HS-5 (cell line): ENCODE data around the gene HNF4A.

ENCODE experiments used
- DNase-seq: peaks from one replicate; pipeline ENCODE4 v3.0.0-alpha.2; 2012; ENCODE audit warnings: low read depth

Gene HNF4A

DNA sequence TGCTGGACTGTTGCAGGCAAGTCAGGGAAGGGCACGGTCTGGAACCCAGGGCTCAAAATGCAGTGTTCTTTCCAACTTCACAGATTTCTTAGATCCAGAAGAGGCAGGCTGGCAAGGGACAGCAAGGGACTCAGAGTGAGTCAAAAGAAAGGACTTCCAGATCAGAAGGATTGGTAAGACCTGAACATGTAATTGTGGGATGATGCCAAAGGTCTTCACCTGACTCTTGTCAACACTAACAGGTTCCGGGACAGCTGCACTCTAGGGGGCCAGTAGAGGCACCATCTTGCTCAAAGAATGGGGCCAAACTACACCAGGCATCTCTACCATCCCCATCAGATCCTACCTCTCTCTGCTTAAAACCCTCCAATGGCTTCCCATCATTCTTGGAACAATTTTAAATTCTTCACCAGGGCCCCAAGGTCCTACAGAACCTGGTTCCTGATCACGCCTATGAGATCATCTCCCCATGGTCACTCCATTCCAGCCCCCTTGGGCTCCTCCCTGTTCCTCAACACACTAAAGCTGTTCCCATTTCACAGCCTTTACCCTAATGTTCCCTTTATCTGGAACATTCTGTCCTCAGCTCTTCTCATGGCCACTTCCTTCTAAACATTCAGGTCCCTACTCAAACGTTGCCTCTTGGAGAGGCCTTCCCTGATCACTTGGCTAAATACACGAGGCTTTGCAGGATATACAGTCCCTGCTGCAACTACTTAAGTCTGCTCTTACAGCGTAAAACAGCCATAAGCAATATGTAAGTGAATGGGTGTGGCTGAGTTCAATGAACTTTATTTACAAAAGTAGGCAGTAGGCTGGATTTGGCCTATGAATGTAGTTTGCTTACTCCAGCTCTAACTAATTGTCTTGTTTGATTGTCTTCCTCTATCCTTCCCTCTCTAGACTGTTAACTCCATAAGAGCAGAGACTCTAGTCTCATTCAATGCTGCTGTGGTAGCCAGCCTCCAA, 90.5 kb downstream of the HNF4A start:
- no peak for DNase-seq

DNA sequence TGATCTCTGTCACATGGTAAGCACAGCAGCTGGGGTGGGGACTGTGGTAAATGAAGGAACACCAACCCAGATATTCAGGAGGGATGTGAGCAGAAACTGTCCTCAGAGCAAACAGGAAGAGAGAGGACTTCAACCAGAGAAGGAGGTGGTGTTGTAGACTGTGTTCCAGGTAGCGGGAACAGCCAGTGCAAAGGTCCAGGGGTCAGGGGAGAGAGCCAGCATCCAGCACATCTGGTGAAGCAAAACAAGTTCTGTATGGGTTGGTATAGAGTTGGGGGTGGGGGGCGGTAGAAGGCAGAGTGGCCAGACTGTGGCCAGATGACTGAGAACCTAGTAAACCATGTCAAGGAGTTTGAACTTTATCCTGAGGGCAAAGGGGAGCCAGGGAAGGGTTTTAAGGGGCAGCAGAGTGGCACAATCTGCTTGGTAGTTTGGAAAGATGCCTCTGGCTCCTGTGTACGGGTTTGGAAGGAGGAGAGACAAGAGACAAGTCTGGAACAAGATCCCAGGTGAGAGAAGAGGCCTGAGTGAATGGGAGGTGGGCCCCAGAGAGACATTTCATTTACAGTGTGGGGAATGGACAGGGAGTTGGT, 92.4 kb downstream of the HNF4A start:
- no peak for DNase-seq

DNA sequence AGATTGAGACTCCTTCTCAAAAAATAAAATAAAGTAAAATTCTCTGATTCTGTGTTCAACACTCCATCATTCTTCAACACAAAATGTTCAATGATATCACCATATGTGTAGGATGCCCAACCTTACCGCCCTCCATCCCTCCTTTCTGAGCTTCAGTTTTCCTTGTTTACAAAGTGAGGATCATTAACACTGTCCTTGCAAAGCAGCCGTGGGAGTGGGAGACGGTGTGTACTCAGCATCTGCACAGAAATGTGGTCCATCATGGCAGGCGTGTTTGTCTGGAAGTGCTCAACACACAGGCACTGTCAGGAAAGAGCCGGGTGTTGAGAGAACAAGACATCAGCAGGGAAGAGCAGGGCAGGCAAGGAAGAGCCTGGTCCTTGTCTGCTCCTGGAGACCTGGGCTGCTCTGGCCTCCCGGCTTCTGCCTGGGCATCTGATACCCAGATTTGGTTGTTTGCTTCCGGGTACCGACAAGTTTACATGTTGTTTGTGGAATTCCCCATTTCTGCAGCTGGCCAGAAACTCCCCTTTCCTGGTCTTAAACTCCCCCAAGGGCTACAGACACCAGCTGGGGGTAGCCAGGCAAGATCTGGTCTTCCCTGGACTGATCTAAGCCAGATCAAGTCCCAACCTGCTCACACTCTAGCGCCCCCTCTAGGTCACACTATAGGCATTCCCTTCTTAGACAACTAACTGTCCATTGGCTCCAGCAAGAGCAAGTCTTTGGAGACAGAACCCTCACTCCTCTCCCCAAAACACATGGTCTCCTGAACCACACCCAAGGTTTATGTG, 93.5 kb downstream of the HNF4A start:
- no peak for DNase-seq

DNA sequence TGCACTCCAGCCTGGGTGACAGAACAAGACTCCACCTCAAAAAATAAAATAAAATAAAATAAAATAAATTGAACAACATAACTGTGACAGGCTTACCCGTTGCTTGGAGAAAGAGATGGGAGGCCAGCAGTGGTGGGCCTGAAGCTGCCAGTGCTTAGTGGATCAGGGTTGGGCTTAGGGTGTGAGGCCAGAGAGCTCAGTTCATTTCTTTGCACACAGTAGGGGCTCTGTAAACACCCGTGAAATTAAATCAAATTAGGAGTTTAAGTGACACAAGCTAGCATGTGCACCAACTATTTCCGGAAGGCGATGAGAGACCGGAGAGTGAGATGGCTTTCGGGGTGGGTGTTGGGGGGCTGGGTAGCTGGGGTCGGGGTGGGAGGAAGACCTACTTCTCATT, 94.4 kb downstream of the HNF4A start:
- no peak for DNase-seq

DNA sequence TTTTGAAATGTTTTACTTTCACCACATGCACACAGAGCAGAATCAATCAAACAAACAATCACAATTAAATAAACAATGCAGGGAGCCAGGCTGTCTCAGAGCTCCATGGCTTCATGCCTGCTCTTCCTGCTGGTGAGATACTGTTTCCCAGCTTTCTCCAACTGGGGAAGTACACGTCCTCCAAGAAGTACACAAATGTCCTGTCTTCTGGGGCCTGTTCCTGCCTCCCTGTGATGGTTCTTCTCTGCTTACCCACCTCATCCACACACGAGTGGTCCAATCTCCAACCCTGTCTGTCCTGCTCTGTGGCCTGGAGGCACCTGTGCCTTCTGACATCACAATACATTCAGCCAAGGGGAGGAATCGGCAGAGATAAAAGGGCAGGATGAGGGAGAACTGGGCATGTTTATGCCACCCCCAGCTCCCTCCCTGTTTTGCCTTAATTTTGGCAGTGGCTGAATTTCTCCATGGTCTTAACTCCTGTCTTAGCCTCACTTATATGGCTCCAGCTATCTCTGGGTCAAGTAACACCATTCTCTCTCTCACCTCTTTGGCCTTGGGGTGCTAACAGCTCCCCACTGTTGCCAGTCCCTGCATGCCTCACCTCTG, 94.9 kb downstream of the HNF4A start:
- DNase-seq = no peak

DNA sequence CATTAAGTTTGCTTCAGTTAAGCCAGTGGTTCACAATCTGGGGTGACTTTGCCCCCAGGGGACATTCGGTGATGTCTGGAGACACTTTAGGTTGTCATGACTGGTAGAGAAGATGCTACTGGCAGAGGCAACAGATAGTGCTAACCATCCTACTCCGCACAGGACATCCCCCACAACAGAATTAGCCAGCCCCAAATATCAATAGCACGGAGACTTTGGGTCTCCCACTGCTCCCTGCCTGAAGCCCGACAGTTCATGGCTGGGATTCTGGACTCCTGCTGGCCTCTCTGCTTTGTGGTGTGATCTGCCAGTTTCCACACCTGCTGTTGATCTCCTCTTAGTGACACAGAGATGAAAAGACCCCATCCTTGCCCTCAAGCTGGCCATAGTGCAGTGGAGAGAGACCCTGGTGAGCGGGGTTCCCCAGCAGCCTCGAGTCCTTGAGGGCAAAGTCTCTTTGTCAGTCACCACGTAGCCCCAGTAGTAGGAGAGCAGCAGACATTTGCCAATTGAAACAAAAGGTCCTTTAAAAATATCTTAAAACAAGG, 95.5 kb downstream of the HNF4A start:
- DNase-seq = no peak

DNA sequence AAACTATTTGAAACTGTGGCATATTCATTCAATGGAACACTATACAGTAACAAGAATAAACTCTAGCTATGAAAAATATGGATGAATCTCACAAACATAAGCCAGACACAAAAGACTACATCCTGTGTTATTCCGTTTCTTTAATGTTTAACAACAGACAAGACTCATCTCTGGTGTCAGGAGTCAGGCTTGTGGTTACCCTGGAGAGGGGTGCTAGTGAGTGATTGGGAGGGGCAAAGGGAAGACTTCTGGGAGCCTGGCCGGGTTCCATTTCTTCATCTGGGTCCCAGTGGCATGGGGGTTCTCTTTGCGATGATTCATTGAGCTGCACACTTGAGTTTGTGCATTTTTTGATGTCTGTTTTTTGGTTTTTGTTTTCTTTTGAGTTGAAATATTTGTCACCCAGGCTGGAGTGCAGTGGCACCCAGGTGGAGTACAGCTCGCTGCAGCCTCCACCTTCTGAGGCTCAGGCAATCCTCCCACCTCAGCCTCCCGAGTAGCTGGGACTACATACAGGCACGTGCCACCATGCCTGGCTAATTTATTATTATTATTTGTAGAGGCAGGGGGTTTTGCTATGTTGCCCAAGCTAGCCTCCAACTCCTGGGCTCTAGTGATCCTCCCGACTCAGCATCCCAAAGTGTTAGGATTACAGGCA, 98.9 kb downstream of the HNF4A start:
- DNase-seq = no peak

DNA sequence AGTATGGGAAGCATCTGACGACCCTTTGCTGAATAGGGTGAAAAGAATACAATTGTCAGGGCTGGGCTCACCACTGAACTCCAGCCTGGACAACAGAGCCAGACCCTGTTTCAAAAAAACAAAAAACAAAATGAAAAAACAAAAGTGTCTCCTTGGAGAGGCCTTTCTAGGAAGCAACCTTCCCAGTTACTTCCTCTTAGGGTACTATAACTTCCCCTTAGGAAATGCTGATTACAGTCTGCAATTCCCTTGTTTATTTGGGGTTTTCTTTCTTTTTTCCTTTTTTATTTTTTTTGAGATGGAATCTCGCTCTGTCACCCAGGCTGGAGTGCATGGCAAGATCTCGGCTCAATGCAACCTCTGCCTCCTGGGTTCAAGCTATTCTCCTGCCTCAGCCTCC, 99.6 kb downstream of the HNF4A start:
- DNase-seq = no peak

DNA sequence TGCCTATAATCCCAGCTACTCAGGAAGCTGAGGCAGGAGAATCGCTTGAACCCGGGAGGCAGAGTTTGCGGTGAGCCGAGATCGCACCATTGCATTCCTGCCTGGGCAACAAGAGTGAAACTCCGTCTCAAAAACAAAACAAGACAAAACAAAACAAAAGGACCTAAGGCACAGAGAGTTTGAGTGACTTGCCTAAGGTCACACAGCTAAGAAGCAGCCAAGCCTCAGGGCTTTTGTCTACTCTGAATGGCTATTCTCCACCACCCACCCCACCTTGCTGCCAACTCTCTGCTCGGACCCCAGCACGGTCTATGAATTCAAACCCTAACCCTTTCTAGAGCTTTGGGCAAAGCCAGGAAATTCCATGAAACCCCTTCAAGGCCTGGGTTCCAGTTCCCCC, 101.1 kb downstream of the HNF4A start:
- no peak for DNase-seq

DNA sequence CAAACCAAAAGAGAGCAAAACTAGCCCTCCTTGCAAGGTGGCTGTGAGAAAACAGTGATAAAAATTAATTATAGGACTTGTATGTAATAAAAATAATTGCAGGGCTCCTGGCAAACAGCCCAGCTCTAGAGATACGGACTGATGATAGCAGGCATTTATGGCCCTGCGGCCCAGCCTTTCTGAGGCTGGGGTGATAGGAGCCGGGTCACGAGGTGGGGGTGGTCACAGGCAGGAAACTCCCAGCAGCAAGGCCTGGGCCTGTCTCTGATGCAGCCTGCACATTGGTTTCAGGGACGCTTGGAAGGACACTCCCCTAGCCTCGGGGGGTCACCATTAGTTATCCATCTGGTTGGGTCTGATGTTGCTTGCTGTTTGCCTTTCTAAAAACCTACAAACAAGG, 101.5 kb downstream of the HNF4A start:
- no peak for DNase-seq

DNA sequence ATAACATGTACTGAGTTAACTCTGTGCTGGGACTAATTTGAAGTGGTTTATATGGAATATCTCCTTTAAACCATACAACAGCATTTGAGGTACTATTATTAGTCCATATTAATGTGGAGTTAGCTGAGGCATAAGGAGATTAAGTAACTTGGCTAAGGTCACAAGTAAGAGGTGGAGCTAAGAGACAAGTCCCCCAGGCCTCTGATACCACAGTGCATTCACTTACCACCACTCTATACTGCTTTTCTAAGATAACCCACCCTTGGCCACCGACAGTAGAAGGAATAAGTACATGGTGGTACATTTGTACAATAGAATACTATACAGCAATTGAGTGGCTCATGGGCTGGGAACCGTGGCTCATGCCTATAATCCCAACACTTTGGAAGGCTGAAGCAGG, 103.8 kb downstream of the HNF4A start:
- DNase-seq = no peak

DNA sequence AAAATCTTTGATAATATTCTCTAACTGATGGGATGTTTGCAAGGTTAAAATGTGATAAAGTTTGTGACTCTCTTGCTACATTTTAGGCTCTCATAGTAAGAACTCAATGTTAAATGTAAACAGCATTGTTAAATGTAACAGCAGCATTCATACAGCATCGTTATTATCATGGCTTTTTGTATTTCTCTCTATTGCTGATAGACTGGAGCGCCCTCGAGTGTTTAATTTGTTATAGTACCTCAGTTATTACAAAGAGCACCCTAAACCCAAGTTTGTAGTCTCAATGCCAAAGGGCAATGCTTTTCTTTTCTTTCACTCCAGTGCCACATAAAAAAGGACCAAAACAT, 105.3 kb downstream of the HNF4A start:
- no peak for DNase-seq

DNA sequence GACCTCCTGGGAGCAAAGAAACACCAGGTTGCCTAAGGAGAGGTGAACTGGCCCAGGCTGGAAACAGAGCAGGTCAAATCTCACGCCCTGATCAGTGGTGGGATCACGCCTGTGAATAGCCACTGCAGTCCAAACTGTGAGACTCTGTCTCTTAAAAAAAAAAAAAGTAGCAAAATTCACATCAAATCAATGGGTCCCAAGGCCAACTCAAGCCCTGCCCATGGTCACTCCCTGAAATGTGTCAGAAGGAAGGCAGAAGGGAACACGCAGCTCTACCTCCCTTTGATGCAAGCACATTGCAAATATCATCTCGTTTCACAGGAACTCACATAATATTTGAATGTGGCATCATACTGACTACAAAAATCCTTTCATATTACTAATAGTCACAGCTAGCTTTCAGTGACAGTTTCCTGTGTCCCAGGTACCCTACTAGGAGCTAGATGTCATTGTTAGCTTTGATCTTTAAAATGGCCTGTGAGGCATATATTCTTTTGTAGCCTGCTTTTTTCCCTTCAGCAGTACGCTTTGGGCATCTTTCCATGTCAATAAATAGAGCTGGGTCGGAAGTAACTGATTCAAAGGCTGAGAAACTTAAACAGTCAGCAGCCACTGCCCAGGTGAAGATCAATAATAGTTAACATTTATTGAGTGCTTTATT, 105.8 kb downstream of the HNF4A start:
- no peak for DNase-seq

DNA sequence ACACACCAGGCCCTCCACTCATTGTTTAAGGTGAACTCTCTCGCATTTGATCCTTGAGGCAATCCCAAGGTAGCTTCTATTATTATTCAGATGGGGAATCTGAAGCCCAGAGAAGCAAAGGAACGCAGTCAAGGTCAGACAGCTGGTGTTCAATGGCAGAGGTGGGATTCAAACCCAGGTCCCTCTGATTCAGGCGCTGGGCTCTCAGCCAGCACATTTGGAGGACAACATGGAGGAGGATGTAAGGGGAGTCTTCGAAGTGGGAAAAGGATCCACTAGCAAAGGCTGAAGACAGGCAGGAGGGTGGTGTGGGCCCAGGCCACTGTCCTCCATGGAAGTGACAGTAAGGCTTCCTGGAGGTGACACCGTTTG, 106.3 kb downstream of the HNF4A start:
- no peak for DNase-seq

DNA sequence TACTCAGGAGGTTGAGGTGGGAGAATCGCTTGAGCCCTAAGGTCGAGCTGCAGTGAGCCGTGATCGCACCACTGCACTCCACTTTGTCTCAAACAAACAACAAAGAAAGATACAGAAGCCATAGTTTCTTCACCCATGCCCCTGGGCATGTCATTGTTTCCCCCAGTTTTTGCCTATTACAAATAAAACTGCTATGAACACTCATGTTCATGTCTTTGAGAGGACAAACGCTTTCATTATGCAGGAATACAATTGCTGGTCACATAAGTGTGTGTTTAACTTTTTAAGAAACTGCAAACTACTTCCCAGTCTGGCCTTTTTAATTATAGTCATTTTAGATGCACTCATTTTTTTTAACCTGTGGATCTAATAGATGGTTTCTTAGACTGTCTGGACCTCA, 108.0 kb downstream of the HNF4A start:
- DNase-seq = no peak

DNA sequence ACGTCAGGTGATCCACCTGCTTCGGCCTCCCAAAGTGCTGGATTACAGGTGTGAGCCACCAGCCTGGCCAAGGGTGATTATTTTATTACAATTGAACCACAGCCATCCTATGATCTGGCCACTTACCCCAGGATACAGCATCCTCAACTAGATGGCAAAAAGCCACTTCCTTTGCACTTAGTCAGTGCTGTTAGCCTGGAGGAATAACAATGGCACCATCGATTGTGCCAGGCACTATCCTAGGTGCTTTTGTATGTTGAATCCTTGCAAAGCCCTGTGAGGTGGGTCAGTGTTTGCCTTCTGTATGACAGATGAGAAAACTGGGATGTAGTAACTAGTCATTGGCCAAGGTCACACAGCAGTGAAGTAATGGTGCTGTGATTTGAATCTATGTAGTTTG, 109.0 kb downstream of the HNF4A start:
- DNase-seq = no peak

DNA sequence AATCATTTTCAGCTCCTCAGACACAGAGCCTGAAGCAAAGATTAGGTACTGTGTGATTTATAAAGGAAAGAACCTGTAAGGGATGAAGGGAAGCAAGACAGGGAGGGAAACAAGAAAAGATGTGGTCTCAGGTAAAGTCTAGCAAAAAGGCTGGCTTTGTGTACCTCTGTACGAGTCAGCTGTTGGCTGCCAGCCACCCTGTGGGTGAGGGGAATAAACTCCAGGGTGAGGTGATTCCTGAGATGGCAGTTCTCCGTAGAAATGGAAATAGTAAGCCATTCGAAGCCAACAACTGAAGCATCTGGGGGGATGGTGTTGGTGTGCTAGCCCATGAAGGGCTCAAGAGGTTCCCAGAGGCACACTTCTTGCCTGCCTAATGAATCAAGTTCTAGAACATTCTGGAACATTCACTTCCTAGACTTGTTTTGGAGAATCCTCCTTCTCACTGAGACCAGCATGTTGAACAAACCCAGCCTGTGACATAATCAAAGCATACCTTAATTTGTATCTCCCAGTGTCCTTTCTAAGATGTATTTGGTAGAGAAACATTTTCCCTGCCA, 109.6 kb downstream of the HNF4A start:
- DNase-seq = no peak

DNA sequence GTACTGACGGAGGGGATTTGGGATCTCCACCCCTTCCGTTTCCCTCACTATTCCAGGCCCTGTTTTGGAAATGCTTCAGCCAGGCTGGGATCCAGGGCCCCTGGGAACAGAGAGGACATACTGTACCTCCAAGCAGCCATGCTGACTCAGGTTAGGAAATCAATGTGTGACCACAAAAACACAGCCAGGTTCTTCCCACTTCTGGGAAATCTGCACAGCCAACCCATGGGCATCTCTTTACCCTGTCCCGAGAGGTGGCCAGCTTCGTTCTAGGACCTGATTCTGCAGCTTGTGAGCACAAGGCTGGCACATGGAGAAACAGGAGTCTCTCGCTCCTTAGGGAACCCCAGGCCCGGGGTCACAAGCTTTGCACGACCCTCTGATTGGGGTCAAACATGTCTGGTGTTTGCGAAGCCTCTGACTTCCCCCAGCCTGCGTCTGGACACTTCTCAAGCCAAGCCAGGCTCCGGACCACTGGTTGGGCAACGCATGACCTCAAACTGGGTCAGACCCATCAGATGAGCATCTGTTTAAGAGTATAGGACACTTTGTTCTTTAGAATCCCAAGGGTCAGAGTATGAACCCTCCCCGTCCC, 111.9 kb downstream of the HNF4A start:
- DNase-seq = no peak

DNA sequence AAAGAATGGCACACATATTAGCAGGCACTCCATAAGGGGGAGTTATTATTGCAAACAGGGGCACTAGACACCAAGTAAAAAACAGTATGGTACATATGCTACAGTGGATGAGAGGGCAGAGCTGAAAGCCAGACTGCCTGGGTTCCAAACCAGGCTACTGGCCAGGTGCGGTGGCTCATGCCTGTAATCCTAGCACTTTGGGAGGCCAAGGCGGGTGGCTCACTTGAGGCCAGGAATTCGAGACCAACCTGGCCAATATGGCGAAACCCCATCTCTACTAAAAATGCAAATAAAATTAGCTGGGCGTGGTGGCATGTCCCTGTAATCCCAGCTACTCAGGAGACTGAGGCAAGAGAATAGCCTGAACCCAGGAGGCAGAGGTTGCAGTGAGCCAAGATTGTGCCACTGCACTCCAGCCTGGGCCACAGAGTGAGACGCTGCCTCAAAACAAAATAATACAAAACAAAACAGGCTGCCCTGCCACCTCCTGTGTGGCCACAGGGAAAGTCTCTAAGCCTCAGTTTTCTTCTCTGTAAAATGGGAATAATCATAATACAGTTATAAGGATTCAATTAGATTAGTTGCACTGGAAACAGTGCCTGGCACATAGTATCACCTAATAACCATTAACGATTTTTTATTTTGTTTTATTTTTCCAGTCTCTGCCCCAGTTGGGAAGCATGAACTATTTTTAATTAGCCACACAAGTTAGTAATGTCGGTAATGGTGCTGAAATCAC, 112.7 kb downstream of the HNF4A start:
- DNase-seq = no peak

DNA sequence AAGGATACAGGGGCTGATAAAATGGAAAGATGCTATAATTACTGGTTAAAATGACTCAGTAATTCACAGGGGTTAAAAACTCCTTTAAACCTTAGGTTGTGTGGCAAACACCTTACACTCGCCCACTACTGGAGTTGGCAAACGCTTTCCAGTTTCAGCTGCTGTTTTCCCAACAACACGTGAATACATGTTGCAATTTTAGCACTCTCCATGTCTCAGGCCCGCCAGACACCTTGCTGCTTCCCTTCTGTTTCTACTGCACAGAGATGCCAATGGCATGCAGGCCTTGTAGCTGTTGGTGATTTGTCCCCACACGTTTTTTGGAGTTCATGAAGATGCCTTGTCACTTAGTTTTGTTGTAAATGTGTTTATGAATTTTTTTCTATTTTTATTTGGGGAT, 114.8 kb downstream of the HNF4A start:
- DNase-seq = no peak
